HepG2 (cell line): ENCODE measurements around the gene ISOC2. TPM values are rescaled to one million over a fixed set of nuclear protein-coding genes. Genes with fewer than 3 reads are reported as not detected.

ENCODE experiments used
- AHR ChIP-seq: IDR thresholded peaks from 2 replicates; pipeline ENCODE4 v1.6.1; 2018; ENCODE audit warnings: missing genetic modification reagents, missing compliant biosample characterization
- HDAC1 ChIP-seq: sonication (generic); formaldehyde crosslinking; IDR thresholded peaks from 2 replicates; pipeline ENCODE4 v1.5.1; 2020; ENCODE audit warnings: mild to moderate bottlenecking, missing genetic modification reagents
- SIN3A ChIP-seq: IDR thresholded peaks from 2 replicates; pipeline ENCODE4 v1.6.1; 2011; ENCODE audit warnings: low read depth, mild to moderate bottlenecking, control low read depth, low read length, borderline replicate concordance
- SRSF1 ChIP-seq: fragments of 200-400 bp; formaldehyde crosslinking; optimal IDR thresholded peaks from 2 replicates; pipeline ENCODE3; 2017; ENCODE audit warnings: mild to moderate bottlenecking, low read depth, low read length, moderate library complexity
- TBX2 ChIP-seq: sonication (generic); formaldehyde crosslinking; IDR thresholded peaks from 2 replicates; pipeline ENCODE4 v1.5.0; 2020; ENCODE audit warnings: missing genetic modification reagents, mild to moderate bottlenecking, borderline replicate concordance
- TRIM24 ChIP-seq: sonication (generic); formaldehyde crosslinking; IDR thresholded peaks from 2 replicates; pipeline ENCODE4 v1.8.0; 2022; ENCODE audit warnings: mild to moderate bottlenecking, missing genetic modification reagents
- ZBTB38 ChIP-seq: sonication (generic); formaldehyde crosslinking; IDR thresholded peaks from 2 replicates; pipeline ENCODE4 v1.5.1; 2020; ENCODE audit warnings: mild to moderate bottlenecking, missing genetic modification reagents
- ZBTB7B ChIP-seq: sonication (generic); formaldehyde crosslinking; IDR thresholded peaks from 2 replicates; pipeline ENCODE4 v1.4.0; 2020; ENCODE audit warnings: missing genetic modification reagents
- ZKSCAN5 ChIP-seq: sonication (generic); formaldehyde crosslinking; IDR thresholded peaks from 2 replicates; pipeline ENCODE4 v1.5.1; 2020; ENCODE audit warnings: mild to moderate bottlenecking, missing genetic modification reagents
- ZNF124 ChIP-seq: sonication (generic); formaldehyde crosslinking; IDR thresholded peaks from 2 replicates; pipeline ENCODE4 v1.4.0; 2020; ENCODE audit warnings: missing genetic modification reagents
- ZNF530 ChIP-seq: sonication (generic); formaldehyde crosslinking; IDR thresholded peaks from 2 replicates; pipeline ENCODE4 v1.5.0; 2020; ENCODE audit warnings: low read depth, mild to moderate bottlenecking, missing genetic modification reagents
- ZNF709 ChIP-seq: sonication (generic); formaldehyde crosslinking; IDR thresholded peaks from 2 replicates; pipeline ENCODE4 v1.5.0; 2020; ENCODE audit warnings: mild to moderate bottlenecking, missing genetic modification reagents
- polyA plus RNA-seq, 8 experiments: library from polyadenylated mRNA; depleted of rRNA in 3 of 8; stranded (reverse) in 7 of 8; unstranded in 1 of 8; fragments of >200 nt; fragmentation: Illumina TruSeq in 4 of 8; extraction: Trizol in 4 of 8; gene quantifications; 2 replicates each; pipeline versions ENCODE4 v1.2.1 to v1.2.3, GENCODE V29; 2011 to 2016; ENCODE audit warnings: low read depth in 4 of 8, missing spikeins in 1 of 8, mixed read lengths in 1 of 8; ENCODE audit not compliant: insufficient read depth in 1 of 8
- total RNA-seq, 5 experiments: library from RNA; depleted of rRNA; stranded (reverse); fragments of >200 nt; fragmentation: Illumina TruSeq; extraction: Trizol; gene quantifications; 2 replicates each; pipeline ENCODE4 v1.2.3, GENCODE V29; 2016; ENCODE audit warnings: low read depth in 1 of 5
- TF ChIP-seq, protein P1 (sequence below): sonication (generic); formaldehyde crosslinking; IDR thresholded peaks from 2 replicates; pipeline ENCODE4 v1.4.0; 2020; ENCODE audit warnings: missing genetic modification reagents, borderline replicate concordance
- TF ChIP-seq, protein P2 (sequence below): sonication (generic); formaldehyde crosslinking; IDR thresholded peaks from 2 replicates; pipeline ENCODE4 v1.4.0; 2020; ENCODE audit warnings: missing genetic modification reagents, mild to moderate bottlenecking, borderline replicate concordance
- TF ChIP-seq, protein P3 (sequence below): sonication (generic); formaldehyde crosslinking; IDR thresholded peaks from 2 replicates; pipeline ENCODE4 v1.4.0; 2020; ENCODE audit warnings: missing genetic modification reagents, borderline replicate concordance
- TF ChIP-seq, protein P4 (sequence below): IDR thresholded peaks from 2 replicates; pipeline ENCODE4 v1.6.1; 2016; ENCODE audit warnings: missing compliant biosample characterization, missing genetic modification reagents, borderline replicate concordance

The ISOC2 gene
- total and polyA plus RNA-seq, 2 of the 13 experiments (the other 11 are each of a cell fraction or from before 2014, with no cell fraction given): 76.8 to 105 TPM

DNA sequence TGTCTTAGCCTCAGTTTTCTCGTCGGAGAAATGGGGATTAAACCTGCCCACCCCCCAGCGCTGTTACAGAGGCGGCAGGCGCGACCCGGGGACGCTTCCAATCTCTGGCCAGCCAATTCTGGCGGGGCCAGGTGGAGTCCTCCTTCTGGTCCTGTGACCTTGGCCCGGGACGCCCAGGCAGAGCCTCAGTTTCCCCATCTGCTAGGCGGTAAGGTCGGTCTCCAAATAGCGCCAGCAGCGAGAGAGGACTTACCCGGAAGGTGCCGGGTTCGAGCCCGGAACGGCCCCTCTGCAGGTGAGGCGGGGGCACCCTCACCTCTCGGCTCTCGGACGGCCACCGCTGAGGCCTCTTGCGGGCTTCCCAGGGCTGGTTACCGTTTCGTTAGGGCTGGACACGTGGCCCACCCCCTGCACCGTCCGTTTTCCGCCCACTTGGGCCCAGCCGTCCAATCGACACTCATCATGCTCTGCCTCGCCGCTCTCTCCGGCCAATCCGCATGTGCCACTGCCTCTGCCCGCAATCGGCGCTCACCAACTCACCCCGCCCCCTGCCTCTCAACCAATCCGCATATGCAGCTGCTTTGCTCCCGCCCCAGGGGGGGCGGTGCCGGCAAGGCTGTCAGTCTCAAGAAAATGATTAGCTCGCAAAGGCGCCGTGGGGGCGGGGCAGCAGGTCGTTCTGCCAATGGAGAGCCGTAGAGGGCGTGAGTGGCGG lies at the start of gene ISOC2 (continued):
- TF ChIP-seq, protein P1, sequence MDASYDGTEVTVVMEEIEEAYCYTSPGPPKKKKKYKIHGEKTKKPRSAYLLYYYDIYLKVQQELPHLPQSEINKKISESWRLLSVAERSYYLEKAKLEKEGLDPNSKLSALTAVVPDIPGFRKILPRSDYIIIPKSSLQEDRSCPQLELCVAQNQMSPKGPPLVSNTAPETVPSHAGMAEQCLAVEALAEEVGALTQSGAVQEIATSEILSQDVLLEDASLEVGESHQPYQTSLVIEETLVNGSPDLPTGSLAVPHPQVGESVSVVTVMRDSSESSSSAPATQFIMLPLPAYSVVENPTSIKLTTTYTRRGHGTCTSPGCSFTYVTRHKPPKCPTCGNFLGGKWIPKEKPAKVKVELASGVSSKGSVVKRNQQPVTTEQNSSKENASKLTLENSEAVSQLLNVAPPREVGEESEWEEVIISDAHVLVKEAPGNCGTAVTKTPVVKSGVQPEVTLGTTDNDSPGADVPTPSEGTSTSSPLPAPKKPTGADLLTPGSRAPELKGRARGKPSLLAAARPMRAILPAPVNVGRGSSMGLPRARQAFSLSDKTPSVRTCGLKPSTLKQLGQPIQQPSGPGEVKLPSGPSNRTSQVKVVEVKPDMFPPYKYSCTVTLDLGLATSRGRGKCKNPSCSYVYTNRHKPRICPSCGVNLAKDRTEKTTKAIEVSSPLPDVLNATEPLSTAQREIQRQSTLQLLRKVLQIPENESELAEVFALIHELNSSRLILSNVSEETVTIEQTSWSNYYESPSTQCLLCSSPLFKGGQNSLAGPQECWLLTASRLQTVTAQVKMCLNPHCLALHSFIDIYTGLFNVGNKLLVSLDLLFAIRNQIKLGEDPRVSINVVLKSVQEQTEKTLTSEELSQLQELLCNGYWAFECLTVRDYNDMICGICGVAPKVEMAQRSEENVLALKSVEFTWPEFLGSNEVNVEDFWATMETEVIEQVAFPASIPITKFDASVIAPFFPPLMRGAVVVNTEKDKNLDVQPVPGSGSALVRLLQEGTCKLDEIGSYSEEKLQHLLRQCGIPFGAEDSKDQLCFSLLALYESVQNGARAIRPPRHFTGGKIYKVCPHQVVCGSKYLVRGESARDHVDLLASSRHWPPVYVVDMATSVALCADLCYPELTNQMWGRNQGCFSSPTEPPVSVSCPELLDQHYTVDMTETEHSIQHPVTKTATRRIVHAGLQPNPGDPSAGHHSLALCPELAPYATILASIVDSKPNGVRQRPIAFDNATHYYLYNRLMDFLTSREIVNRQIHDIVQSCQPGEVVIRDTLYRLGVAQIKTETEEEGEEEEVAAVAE (CRISPR knock-in tag): peak; percentile 79; the same call in 1 of the 2 replicates
- TF ChIP-seq ZNF530 (CRISPR knock-in tag) (no peak), AHR (CRISPR knock-in tag) (no peak; the same call in 1 of the 2 replicates), ZNF124 (CRISPR knock-in tag) (no peak), SIN3A (no peak), HDAC1 (peak; percentile 95), TRIM24 (CRISPR knock-in tag) (no peak), ZBTB38 (CRISPR knock-in tag) (0 out of 2 replicates have a peak, but pooled peaks have one; percentile 35), ZNF709 (peak; percentile 77; the same call in 1 of the 2 replicates), SRSF1 (peak; percentile 67), ZKSCAN5 (CRISPR knock-in tag) (peak; percentile 65; the same call in 1 of the 2 replicates), TBX2 (CRISPR knock-in tag) (peak; percentile 83), ZBTB7B (CRISPR knock-in tag) (0 out of 2 replicates have a peak, but pooled peaks have one; percentile 13)
- TF ChIP-seq, protein P2, sequence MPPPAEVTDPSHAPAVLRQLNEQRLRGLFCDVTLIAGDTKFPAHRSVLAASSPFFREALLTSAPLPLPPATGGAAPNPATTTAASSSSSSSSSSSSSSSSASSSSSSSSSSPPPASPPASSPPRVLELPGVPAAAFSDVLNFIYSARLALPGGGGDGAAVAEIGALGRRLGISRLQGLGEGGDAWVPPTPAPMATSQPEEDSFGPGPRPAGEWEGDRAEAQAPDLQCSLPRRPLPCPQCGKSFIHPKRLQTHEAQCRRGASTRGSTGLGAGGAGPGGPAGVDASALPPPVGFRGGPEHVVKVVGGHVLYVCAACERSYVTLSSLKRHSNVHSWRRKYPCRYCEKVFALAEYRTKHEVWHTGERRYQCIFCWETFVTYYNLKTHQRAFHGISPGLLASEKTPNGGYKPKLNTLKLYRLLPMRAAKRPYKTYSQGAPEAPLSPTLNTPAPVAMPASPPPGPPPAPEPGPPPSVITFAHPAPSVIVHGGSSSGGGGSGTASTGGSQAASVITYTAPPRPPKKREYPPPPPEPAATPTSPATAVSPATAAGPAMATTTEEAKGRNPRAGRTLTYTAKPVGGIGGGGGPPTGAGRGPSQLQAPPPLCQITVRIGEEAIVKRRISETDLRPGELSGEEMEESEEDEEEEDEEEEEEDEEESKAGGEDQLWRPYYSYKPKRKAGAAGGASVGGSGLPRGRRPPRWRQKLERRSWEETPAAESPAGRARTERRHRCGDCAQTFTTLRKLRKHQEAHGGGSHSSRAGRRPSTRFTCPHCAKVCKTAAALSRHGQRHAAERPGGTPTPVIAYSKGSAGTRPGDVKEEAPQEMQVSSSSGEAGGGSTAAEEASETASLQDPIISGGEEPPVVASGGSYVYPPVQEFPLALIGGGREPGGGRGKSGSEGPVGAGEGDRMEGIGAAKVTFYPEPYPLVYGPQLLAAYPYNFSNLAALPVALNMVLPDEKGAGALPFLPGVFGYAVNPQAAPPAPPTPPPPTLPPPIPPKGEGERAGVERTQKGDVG: peak; percentile 57; the same call in 1 of the 2 replicates
- TF ChIP-seq, protein P3, sequence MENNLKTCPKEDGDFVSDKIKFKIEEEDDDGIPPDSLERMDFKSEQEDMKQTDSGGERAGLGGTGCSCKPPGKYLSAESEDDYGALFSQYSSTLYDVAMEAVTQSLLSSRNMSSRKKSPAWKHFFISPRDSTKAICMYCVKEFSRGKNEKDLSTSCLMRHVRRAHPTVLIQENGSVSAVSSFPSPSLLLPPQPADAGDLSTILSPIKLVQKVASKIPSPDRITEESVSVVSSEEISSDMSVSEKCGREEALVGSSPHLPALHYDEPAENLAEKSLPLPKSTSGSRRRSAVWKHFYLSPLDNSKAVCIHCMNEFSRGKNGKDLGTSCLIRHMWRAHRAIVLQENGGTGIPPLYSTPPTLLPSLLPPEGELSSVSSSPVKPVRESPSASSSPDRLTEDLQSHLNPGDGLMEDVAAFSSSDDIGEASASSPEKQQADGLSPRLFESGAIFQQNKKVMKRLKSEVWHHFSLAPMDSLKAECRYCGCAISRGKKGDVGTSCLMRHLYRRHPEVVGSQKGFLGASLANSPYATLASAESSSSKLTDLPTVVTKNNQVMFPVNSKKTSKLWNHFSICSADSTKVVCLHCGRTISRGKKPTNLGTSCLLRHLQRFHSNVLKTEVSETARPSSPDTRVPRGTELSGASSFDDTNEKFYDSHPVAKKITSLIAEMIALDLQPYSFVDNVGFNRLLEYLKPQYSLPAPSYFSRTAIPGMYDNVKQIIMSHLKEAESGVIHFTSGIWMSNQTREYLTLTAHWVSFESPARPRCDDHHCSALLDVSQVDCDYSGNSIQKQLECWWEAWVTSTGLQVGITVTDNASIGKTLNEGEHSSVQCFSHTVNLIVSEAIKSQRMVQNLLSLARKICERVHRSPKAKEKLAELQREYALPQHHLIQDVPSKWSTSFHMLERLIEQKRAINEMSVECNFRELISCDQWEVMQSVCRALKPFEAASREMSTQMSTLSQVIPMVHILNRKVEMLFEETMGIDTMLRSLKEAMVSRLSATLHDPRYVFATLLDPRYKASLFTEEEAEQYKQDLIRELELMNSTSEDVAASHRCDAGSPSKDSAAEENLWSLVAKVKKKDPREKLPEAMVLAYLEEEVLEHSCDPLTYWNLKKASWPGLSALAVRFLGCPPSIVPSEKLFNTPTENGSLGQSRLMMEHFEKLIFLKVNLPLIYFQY (CRISPR knock-in tag): peak; percentile 61; the same call in 1 of the 2 replicates
- TF ChIP-seq, protein P4, sequence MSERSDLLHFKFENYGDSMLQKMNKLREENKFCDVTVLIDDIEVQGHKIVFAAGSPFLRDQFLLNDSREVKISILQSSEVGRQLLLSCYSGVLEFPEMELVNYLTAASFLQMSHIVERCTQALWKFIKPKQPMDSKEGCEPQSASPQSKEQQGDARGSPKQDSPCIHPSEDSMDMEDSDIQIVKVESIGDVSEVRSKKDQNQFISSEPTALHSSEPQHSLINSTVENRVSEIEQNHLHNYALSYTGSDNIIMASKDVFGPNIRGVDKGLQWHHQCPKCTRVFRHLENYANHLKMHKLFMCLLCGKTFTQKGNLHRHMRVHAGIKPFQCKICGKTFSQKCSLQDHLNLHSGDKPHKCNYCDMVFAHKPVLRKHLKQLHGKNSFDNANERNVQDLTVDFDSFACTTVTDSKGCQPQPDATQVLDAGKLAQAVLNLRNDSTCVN (CRISPR knock-in tag): no peak
